ENCODE data around the gene NANOS3. TPM values are rescaled to one million over a fixed set of nuclear protein-coding genes. Genes with fewer than 3 reads are reported as not detected.
"Not testable (repeated sequence)": the region's sequence is repeated elsewhere in the genome, so short reads cannot be mapped to it uniquely, and the experiment has no call there.

The NANOS3 gene
- total RNA-seq, 2 donors from 2014 or later, result 0.64 TPM; not detected in 1

DNA sequence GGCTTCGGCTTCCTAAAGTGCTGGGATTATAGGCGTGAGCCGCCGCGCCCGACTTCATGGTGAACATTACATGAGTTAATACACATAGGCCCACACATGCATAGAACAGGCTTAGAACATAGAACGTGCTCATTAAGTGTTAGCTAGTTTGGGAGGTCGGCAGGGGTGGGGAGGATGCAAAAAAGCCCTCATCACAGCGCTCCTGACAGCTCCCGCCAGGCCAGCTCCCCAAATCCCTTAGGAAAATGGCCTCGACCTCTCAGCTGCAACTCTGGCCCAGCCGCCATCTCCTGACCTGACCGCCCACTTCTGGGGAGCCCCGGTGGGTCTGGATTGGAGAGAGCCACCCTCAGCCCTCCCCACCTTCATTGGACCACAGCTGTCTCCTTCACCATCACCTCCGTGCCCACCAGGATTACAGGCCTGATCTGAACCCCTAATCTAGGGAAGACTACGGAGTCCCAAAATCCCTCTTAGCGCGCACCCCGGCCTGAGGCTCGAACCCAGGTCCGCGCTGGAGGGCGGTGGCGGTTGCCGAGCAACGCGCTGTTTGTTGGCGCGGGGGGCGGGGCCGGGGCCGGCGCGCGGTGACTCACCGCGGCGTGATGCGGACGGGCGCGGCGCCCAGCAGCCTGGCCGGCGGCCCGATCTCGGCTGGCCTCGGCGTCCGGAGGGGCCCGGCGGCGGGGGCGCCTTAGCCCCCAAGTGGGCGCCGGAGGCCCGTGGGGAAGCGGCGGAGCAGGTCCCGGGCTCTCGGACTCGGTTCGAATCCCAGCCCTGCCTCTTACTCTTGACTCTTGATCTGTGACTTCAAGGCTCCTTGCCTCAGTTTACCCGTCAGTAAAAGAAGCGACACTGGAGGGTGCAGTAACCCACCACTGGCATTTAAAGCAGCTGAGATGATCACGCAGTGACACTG is 26.7 kb upstream of the NANOS3 start:
- WGBS, 2 experiments (ENCODE audit: insufficient coverage in 1 of 2, insufficient read length in 1 of 2), result 25 to 27% methylated on average over 52 to 65 of the region's 66 CpGs
- Mint-ChIP-seq H3K27ac (peak overlapping the region; percentile 95), H3K4me3 (peak overlapping the region; percentile 40), H3K9me3 (no peaks in the 10 kb centered on the region), H3K4me1 (peaks cover 18% of the 10 kb centered on the region), H3K36me3 (ENCODE audit: low read depth) (no peaks in the 10 kb centered on the region), H3K27me3 (ENCODE audit: insufficient read depth) (no peaks in the 10 kb centered on the region)
- Histone ChIP-seq H3K36me3 (ENCODE audit: control insufficient read depth, insufficient read depth, low read length) (no peaks in the 10 kb centered on the region), H3K9me3 (ENCODE audit: control insufficient read depth, low read length) (no peaks in the 10 kb centered on the region), H3K4me1 (ENCODE audit: control insufficient read depth, insufficient read depth, low read length) (peaks cover 10% of the 10 kb centered on the region), H3K27me3 (ENCODE audit: control insufficient read depth, insufficient read depth, low read length, poor library complexity, severe bottlenecking) (no peaks in the 10 kb centered on the region), H3K4me3 (ENCODE audit: low read length) (no peak overlapping the region), H3K27ac (ENCODE audit: low read depth, low read length) (peak overlapping the region; percentile 82), H3K9ac (ENCODE audit: extremely low read depth, low read length, poor library complexity, severe bottlenecking) (peak overlapping the region; percentile 53)
- DNase-seq, result peak; percentile 91
- TF ChIP-seq, protein P1, sequence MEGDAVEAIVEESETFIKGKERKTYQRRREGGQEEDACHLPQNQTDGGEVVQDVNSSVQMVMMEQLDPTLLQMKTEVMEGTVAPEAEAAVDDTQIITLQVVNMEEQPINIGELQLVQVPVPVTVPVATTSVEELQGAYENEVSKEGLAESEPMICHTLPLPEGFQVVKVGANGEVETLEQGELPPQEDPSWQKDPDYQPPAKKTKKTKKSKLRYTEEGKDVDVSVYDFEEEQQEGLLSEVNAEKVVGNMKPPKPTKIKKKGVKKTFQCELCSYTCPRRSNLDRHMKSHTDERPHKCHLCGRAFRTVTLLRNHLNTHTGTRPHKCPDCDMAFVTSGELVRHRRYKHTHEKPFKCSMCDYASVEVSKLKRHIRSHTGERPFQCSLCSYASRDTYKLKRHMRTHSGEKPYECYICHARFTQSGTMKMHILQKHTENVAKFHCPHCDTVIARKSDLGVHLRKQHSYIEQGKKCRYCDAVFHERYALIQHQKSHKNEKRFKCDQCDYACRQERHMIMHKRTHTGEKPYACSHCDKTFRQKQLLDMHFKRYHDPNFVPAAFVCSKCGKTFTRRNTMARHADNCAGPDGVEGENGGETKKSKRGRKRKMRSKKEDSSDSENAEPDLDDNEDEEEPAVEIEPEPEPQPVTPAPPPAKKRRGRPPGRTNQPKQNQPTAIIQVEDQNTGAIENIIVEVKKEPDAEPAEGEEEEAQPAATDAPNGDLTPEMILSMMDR (conservative IDR thresholded peaks at IDR 0.05), result no peak

DNA sequence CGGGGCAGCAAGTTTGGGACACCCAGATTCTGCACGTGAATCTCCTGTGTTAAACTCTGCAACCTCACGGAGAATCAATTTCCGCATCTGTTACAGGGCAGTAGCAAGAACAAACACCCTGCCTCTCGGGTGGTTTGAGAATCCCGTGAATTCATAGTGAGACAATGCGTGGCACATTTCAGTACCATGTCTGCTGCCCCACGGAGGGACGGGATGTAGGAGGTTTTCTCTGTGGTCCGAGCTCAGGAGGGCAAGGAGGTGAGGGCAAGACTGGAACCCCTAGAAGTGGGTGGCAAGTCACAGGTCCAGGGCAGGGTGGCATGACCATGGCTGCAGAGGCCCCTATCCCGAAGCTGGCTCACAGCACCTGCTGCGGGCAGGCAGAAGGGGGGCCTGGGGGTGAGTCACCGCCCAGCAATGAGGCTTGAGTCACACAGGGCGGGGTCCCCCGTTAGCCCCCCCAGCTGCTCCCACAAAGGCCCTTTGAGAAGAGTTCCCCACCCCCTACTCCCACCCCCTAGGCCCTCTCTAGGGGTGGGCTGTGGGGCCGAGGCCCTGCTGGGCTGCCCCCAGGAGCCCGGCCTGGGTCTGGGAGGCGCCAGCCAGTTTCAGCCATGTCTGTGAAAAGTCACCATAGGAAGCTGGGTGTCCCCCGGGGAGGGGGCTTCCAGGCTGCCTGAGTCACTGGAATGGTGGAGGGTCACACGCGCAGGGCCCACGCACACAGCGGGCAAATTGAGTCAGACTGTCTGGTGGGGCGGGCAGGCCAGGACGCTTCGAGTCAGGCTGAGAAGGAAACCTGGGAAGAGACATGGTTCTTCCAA is 25.8 kb upstream of the NANOS3 start:
- Histone ChIP-seq H3K4me1 (ENCODE audit: control insufficient read depth, insufficient read depth, low read length) (peaks cover 10% of the 10 kb centered on the region), H3K27ac (ENCODE audit: low read depth, low read length) (peak overlapping the region; percentile 82)
- DNase-seq, result peak; percentile 89

DNA sequence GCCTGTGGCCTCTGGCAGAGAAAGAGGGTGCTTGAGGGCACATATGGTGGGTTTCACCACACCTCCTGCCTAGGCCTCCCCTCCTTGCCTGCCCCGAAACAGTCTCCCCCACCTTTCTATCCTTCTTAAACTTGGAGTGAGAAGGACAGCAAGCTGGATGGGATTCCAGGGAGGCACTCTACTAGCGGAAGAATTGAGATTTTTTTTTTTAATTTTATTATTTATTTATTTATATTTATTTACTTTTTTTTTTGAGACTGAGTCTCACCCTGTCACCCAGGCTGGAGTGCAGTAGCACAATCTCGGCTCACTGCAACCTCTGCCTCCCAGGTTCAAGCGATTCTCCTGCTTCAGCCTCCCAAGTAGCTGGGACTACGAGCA is 25.2 kb upstream of the NANOS3 start:
- WGBS, 2 experiments (ENCODE audit: insufficient coverage in 1 of 2, insufficient read length in 1 of 2), result 95 to 96% methylated on average over 3 to 4 of the region's 5 CpGs
- H3K4me3 Mint-ChIP-seq, result not testable (repeated sequence)
- H3K27ac ChIP-seq (ENCODE audit: low read depth, low read length), result peak overlapping the region; percentile 82

More for the DNA sequence above, 25.8 kb upstream of the NANOS3 start:
- TF ChIP-seq, protein P1 (conservative IDR thresholded peaks at IDR 0.05), result no peak
- H3K9me3 ChIP-seq (ENCODE audit: control insufficient read depth, low read length), result no peaks in the 10 kb centered on the region
- peak overlapping the region; percentile 53 for H3K9ac ChIP-seq (ENCODE audit: extremely low read depth, low read length, poor library complexity, severe bottlenecking)
- Mint-ChIP-seq H3K4me1 (peaks cover 15% of the 10 kb centered on the region), H3K9me3 (no peaks in the 10 kb centered on the region), H3K4me3 (peak overlapping the region; percentile 40), H3K36me3 (ENCODE audit: low read depth) (no peaks in the 10 kb centered on the region), H3K27ac (peak overlapping the region; percentile 95), H3K27me3 (ENCODE audit: insufficient read depth) (no peaks in the 10 kb centered on the region)
- no peaks in the 10 kb centered on the region for H3K36me3 ChIP-seq (ENCODE audit: control insufficient read depth, insufficient read depth, low read length)
- no peak overlapping the region for H3K4me3 ChIP-seq (ENCODE audit: low read length)
- no peaks in the 10 kb centered on the region for H3K27me3 ChIP-seq (ENCODE audit: control insufficient read depth, insufficient read depth, low read length, poor library complexity, severe bottlenecking)
- WGBS, 2 experiments (ENCODE audit: insufficient coverage in 1 of 2, insufficient read length in 1 of 2), result 63 to 77% methylated on average over 16 to 26 of the region's 26 CpGs

DNA sequence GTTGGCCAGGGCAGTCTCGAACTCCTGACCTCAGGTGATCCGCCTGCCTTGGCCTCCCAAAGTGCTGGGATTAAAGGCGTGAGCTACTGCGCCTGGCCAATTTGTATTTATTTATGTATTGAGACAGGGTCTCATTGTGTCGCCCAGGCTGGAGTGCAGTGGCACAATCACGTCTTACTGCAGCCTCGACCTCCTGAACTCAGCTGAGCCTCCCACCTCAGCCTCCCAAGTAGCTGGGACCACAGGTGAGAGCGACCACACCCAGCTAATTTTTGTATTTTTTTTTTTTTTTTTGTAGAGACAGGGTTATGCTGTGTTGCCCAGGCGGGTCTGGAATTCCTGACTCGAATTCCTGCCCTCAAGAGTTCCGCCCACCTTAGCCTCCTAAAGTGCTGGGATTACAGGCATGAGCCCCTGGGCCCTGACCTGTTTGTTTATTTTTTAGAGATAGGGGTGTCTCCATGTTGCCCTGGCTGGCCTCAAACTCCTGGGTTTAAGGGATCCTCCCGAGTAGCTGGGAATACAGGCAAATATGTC is 24.7 kb upstream of the NANOS3 start:
- H3K36me3 ChIP-seq (ENCODE audit: control insufficient read depth, insufficient read depth, low read length); H3K9ac ChIP-seq (ENCODE audit: extremely low read depth, low read length, poor library complexity, severe bottlenecking); H3K9me3 ChIP-seq (ENCODE audit: control insufficient read depth, low read length); H3K27ac Mint-ChIP-seq; H3K4me1 ChIP-seq (ENCODE audit: control insufficient read depth, insufficient read depth, low read length); H3K27ac ChIP-seq (ENCODE audit: low read depth, low read length); H3K36me3 Mint-ChIP-seq (ENCODE audit: low read depth); H3K27me3 ChIP-seq (ENCODE audit: control insufficient read depth, insufficient read depth, low read length, poor library complexity, severe bottlenecking); H3K9me3 Mint-ChIP-seq; H3K27me3 Mint-ChIP-seq (ENCODE audit: insufficient read depth); H3K4me3 ChIP-seq (ENCODE audit: low read length); H3K4me1 Mint-ChIP-seq; DNase-seq; H3K4me3 Mint-ChIP-seq: not testable (repeated sequence)
- WGBS, 2 experiments (ENCODE audit: insufficient coverage in 1 of 2, insufficient read length in 1 of 2), result 90 to 91% methylated on average over 8 to 11 of the region's 12 CpGs

More for the DNA sequence above, 25.2 kb upstream of the NANOS3 start:
- H3K27me3 ChIP-seq (ENCODE audit: control insufficient read depth, insufficient read depth, low read length, poor library complexity, severe bottlenecking); H3K36me3 ChIP-seq (ENCODE audit: control insufficient read depth, insufficient read depth, low read length); H3K36me3 Mint-ChIP-seq (ENCODE audit: low read depth); DNase-seq; H3K9me3 ChIP-seq (ENCODE audit: control insufficient read depth, low read length); H3K4me1 Mint-ChIP-seq; H3K9me3 Mint-ChIP-seq; H3K4me1 ChIP-seq (ENCODE audit: control insufficient read depth, insufficient read depth, low read length); H3K4me3 ChIP-seq (ENCODE audit: low read length); H3K9ac ChIP-seq (ENCODE audit: extremely low read depth, low read length, poor library complexity, severe bottlenecking); H3K27me3 Mint-ChIP-seq (ENCODE audit: insufficient read depth): not testable (repeated sequence)
- peak overlapping the region; percentile 81 for H3K27ac Mint-ChIP-seq

All from endodermal cell (in vitro differentiated cells).